ENCODE results near the gene HSPB6.

The HSPB6 gene

GRCh38 chr19:35767288-35768081 lies 10.7 kb upstream of the HSPB6 start:
- no peak for DNase-seq (ENCODE audit: low read depth in 2 of 2, low spot score in 1 of 2)

DNA sequence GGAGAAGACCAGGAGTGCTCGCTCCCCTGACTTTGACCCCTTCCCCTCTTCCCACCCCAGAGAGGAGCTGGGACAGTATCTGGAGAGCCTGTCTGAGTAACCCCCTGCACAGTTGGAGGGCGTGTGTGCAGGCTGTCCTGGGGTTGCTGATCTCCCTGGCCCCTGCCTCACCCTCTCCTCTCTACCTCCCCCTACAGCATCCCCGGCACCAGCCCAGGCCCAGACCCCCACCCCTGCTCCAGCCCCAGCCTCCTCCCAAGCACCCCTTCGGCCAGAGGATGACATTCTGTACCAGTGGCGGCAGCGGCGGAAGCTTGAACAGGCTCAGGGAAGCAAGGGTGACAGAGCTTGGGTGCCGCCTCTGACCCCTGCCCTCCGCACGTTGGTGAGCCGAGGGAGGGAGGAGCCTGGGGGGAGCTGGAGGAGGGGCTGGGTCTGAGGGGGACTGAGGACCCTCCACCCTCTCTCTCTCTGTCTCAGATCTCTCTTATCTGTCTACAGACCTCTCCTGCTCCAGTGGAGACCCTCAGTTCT lies 9.8 kb upstream of the HSPB6 start:
- no peak for DNase-seq (ENCODE audit: low read depth in 2 of 2, low spot score in 1 of 2)

DNA sequence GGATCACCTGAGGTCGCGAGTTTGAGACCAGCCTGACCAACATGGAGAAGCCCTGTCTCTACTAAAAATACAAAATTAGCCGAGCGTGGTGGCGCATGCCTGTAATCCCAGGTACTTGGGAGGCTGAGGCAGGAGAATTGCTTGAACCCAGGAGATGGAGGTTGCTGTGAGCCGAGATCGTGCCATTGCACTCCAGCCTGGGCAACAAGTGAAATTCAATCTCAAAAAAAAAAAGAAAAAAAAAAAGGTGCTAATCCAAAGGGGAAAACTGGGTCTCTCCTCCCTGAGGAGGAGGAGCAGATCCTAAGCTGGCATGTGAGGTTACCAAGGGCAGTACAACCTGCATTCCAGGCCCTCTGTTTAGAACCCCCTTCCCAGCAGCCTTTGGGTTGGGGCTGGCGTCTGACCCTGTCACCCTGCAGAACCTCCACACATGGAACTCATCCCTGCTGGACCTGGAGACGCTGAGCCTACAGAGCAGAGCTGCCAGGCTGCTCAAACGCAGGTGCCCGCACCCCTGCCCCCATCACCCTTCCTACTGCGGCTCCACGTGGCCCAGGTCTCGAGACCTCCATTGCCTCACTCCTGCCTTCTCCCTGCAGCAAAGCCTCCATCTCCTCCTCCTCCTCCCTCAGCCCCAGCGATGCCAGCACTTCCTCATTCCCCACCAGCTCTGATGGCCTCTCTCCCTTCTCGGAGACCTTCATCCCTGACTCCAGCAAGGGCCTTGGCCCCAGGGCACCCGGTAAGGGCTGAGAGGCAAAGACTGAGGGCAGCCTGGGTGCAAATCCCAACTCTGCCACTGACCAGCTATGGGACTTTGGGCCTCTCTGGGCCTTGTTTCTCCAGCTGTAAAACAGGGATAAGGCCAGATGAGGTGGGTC lies 7.8 kb upstream of the HSPB6 start:
- DNase-seq (ENCODE audit: low read depth in 2 of 2, low spot score in 1 of 2) = no peak

- no peak for DNase-seq (ENCODE audit: low read depth in 2 of 2, low spot score in 1 of 2)
Measured at GRCh38 chr19:35760711-35761349, 4.0 kb upstream of the HSPB6 start.

DNA sequence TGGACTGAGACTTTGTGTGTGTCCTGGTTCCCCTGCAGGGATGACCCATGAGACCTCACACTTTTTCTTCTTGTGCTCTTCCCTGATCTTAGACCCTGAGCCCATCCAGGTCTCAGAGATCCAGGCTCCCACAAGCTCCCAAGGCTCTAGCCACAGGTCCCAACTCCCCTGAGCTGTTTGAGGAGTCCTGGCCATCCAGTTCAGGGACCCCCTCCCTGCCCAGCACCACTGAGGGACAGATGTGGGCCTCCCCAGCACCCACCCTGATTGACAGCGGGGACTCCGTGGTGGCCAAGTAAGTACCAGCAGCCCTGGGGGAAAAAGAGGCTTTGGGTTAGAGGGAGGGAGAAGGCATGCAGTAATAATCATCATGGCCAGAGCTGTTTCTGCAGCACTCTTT lies 2.9 kb upstream of the HSPB6 start:
- no peak for DNase-seq (ENCODE audit: low read depth in 2 of 2, low spot score in 1 of 2)

DNA sequence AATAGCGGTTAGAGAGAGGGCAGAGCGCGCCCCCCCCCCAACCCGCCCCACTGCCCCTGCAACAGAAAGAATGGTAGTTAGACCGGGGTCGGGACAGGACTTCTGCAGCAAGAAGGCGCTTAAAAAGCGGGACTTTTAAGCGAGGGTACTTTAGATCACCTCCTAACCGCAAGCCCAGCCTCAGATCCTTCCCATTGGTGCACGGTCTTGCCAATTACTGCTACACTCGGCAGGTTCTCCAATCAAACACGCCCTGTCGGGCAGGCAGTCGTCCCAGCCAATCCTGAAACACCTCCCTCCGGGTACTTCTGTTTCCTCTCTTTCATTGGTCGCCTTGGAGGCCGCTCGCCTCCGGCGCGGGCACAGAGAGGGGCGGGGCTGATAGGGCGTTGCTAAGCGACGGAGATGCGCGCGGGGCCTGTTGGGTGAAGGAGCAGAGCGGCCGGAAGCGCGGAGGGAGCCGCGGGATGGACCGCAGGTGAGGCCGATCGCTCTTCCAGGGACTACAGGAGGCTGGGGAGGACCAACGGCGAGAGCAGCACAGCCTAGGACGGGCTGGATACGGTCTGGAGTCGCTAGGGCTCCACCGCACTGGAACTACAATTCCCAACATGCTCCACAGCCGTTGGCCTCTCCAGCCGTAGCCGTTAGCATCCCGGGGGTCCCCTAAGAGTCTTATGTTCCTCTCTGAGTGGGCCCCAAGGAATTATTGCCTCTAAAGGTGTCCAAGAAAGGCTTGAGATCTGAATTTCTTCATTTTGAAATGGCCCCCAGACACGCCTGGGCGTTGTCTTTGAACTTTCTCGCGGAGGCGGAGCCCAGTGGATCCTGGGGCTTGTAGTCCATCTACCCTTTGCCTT lies 1.1 kb upstream of the HSPB6 start, which contains the start of gene PROSER3:
Gene PROSER3, plus strand, starts transcription at position 428 of the 860 bp plus-strand sequence. Its CDS starts 40 bp downstream, at position 468.
- DNase-seq (ENCODE audit: low read depth in 2 of 2, low spot score in 1 of 2) = peak; percentile 96 to 97

- DNase-seq (ENCODE audit: low read depth in 2 of 2, low spot score in 1 of 2) = no peak
Measured at GRCh38 chr19:35757231-35757748, 461 bp upstream of the HSPB6 start.

- DNase-seq (ENCODE audit: low read depth in 2 of 2, low spot score in 1 of 2) = peak in 1 of 2 donors; percentile 41
Measured at GRCh38 chr19:35755550-35756376, 1.1 kb downstream of the HSPB6 start.

GRCh38 chr19:35755131-35755549 lies 1.7 kb downstream of the HSPB6 start:
- DNase-seq (ENCODE audit: low read depth in 2 of 2, low spot score in 1 of 2) = no peak

- no peak for DNase-seq (ENCODE audit: low read depth in 2 of 2, low spot score in 1 of 2)
Measured at GRCh38 chr19:35754370-35755130, 2.3 kb downstream of the HSPB6 start.

- DNase-seq (ENCODE audit: low read depth in 2 of 2, low spot score in 1 of 2) = no peak
Measured at GRCh38 chr19:35753634-35754369, 3.0 kb downstream of the HSPB6 start.

DNA sequence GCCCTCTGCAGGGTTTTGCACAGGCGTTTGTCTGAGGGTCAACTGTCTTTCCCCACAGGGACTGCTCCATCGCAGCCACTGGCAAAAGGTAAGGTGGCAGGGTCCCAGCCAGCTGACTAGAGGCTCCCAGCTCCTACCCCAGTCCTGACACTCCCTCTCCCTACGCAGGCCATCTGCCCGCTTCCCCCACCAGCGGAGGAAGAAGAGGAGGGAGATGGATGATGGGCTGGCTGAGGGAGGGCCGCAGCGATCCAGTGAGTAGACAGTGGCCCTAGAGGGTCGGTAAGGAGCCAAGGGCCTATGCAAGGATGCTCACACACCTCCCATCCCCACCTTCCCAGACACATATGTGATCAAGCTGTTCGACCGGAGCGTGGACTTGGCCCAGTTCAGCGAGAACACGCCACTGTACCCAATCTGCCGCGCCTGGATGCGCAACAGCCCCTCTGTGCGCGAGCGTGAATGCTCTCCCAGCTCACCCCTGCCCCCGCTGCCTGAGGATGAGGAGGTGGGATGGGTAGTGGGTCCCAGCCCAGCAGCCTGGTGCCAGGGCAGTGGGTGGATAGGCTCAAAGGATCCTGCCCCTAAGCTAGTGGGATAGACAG lies 4.0 kb downstream of the HSPB6 start:
- DNase-seq (ENCODE audit: low read depth in 2 of 2, low spot score in 1 of 2) = no peak

DNA sequence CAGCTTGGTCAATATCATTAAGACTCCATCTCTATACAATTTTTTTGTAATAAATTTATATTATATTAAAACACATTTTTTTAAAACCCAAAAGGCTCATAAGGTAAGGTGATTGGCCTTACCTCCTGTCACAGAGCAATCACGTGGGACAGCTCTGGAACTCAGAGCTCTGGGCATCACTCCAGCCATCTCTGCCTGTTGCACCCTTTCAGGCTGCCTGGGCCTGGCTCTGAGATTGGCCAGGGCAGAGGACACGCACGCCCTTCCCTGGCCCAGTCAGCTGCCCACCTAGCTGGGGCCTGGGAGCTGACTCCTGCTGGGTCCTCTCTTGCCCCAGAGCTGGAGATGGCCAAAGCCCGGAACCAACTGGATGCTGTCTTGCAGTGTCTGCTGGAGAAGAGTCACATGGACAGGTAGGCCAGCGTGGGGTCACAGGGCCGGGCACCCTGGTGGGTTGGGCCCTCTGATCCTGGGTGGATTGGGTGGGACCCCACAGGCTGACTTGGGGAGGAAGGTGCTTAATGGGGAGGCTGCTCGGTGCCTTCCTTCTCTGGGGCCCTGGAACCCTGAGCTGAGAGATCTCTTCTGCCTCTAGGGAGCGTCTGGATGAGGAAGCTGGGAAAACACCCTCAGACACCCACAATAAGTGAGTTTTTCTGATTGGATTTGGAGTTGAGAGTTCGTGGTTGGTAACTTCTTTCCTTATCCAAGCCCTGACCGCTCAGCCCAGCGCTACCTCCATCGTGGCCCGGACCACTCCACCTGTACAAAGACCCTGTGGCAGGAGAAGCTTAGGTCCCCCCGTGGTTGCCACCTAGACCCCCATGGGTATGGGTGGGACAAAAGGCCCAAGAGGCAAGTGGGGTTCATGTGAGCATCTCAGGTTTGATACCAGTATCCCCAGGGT lies 4.7 kb downstream of the HSPB6 start:
- DNase-seq (ENCODE audit: low read depth in 2 of 2, low spot score in 1 of 2) = no peak

- no peak for DNase-seq (ENCODE audit: low read depth in 2 of 2, low spot score in 1 of 2)
Measured at GRCh38 chr19:35750167-35750566, 6.7 kb downstream of the HSPB6 start.

DNA sequence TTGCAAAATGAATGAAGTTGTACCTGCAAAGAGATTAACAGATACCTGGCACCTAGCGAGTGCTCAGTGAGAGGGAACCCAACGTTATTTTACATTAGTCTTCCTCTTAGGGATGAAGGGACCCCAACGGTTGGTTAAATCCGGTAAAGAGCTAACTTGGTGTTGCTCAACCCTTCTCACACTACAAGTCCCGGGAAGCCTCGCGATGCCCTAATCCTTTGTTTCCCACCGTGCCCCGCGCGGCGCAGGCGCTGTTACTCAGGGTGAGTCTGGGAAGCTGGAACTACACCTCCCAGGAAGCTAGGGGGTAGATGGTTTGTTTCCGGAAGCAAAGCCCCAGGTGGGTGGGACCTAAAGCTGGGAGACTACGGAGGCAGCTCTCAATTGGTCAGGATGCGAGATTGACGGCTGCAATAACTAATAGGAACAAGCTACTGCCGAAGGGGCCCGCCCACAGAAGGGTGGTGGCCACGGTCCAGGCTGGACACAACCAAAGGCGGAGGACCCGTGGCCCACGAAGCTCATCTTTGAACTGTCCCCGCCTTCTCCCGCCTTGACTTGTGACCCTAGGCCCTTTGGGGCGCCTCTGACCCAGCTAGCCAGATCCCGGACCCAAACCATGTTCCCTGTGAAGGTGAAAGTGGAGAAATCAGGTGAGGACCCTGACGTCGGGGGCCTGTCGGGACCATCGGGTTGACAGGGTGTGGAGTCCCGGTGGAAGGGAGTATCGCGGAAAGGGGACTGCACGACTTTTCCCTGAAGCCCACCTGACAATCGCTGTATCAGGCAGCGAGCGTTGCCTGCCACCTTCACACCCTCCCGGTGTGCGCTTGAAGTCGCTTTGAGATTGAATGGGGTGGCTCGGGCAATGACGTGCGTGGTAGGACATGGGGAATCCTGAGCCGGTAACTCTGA lies 8.5 kb downstream of the HSPB6 start, which contains the start of gene LIN37:
Gene LIN37, plus strand, starts transcription at position 471 of the 915 bp plus-strand sequence. Its CDS starts 149 bp downstream, at position 620.
- DNase-seq (ENCODE audit: low read depth in 2 of 2, low spot score in 1 of 2) = peak; percentile 98
